Choroid plexus epithelial cell (primary cell): ENCODE results near the gene KIT.

ENCODE experiments used
- DNase-seq: peaks from one replicate; pipeline ENCODE4 v3.0.0-alpha.2; 2010; ENCODE audit warnings: low read depth
- H3K4me3 ChIP-seq: 2 replicates; pipeline ENCODE4 v1.5.1; 2011; ENCODE audit warnings: low read depth, mild to moderate bottlenecking, control low read depth, low read length, moderate library complexity
- TF ChIP-seq, protein P1 (sequence below): conservative IDR thresholded peaks from 2 replicates; pipeline ENCODE4 v1.5.1; 2011; ENCODE audit warnings: low read depth, mild to moderate bottlenecking, control low read depth, inconsistent platforms, low read length, moderate library complexity

Gene KIT

DNA sequence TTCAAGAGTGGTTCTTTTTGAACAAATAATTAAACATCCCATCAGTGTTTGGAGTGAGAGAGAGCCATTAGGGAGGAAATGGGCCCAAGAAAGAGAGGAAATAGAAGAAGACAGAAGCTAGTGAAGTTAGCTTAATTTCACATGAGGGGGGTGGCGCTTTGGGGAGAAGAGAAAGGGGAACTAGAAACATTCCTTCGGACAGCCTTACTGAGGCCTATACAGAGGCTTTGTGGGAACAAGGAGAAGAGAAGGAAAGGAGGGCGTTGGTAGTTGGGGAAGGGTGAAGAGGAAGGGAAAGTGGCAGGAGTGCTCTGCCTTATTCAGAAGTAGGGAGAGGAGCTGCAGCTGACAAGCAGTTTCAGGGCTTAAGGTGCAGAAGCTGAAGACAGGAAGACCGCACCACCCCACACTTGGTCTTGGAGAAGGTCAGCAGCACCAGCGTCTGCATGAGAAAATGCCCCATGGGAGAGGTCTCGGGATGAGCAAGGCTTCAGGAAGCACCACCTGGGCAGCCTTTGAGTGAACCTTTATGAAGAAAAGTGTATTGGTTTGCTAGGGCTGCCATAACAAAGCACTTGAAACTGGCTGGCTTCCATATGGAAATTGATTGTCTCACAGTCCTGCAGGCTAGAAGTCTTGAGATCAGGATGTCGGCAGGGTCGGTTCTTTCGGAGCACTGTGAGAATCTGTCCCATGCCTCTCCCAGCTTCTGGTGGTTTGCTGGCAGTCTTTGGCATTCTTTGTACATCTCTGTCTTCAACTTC lies 85.1 kb downstream of the KIT start:
- no peak for DNase-seq
- no peak overlapping the region for H3K4me3 ChIP-seq
- TF ChIP-seq, protein P1, sequence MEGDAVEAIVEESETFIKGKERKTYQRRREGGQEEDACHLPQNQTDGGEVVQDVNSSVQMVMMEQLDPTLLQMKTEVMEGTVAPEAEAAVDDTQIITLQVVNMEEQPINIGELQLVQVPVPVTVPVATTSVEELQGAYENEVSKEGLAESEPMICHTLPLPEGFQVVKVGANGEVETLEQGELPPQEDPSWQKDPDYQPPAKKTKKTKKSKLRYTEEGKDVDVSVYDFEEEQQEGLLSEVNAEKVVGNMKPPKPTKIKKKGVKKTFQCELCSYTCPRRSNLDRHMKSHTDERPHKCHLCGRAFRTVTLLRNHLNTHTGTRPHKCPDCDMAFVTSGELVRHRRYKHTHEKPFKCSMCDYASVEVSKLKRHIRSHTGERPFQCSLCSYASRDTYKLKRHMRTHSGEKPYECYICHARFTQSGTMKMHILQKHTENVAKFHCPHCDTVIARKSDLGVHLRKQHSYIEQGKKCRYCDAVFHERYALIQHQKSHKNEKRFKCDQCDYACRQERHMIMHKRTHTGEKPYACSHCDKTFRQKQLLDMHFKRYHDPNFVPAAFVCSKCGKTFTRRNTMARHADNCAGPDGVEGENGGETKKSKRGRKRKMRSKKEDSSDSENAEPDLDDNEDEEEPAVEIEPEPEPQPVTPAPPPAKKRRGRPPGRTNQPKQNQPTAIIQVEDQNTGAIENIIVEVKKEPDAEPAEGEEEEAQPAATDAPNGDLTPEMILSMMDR: no peak

DNA sequence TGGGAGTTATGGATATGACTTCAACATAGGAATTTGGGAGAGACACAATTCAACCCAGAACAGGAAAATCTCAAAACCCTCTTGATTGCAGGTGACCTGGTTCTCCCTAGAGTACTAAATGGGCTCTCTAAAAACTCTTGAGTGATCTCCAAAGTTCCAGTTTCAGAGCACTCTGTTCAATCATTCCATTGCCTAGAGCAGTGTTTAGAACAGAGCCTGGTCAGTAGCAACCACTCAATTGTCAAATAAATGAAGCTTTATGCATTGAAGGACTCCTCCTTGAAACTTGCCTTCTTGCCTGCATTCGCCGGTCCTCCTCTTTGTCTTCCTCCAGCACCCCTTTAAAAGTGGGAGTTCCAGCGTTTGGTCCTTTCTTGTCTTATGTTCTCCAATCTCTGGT lies 85.8 kb downstream of the KIT start:
- DNase-seq: no peak
- TF ChIP-seq, protein P1: no peak
- no peak overlapping the region for H3K4me3 ChIP-seq

DNA sequence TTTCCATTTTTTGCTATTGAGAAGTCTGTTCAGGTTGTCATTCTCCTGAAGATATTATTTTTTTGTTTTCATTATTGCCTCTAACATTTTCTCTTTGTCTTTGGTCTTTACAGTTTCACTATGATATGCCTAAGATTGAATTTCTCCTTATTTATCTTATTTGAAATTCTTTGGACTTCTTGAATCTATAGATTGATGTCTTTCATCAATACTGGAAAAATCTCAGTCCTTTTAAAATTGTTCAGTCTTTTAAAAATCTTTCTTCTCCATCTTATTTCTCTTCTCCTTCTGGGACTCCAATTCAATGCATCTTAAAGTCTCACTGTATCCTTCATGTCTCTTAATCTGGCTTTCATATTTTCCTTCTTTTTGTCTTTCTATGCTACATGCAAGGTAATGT lies 86.7 kb downstream of the KIT start:
- TF ChIP-seq, protein P1: no peak
- no peak for DNase-seq
- H3K4me3 ChIP-seq: no peak overlapping the region

DNA sequence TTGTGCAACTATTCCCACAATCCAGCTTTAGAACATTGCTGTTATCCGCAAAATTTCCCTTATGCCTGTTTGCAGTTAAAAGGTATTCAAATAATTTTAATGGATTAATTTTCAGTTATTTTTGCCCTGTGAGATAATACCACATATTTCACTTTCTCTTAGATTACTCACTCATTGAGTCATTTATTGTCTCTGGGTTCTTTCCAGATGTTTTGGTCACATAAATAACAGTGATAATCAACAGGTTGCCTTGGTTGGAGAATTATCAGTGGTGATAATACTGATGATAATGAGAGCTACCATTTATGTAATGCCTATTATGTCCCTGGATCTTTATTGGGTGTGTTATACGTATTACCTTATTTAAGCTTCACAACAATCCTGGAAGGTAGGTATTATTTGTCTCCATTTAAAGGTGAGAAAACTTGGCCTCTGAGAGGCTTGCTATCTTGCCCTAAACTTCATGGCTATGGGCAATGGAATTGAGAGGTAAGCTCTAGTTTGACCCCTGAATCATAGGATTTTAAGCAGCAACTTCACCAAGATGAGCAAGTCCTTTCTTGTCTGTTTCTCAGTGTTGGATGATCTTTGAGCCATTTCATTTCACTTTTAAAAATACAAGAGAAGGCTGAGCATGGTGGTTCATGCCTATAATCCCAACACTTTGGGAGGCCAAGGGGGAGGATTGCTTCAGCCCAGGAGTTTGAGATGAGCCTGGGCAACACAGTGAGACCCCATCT lies 87.4 kb downstream of the KIT start:
- TF ChIP-seq, protein P1: no peak
- H3K4me3 ChIP-seq: no peak overlapping the region
- peak; percentile 16 for DNase-seq

DNA sequence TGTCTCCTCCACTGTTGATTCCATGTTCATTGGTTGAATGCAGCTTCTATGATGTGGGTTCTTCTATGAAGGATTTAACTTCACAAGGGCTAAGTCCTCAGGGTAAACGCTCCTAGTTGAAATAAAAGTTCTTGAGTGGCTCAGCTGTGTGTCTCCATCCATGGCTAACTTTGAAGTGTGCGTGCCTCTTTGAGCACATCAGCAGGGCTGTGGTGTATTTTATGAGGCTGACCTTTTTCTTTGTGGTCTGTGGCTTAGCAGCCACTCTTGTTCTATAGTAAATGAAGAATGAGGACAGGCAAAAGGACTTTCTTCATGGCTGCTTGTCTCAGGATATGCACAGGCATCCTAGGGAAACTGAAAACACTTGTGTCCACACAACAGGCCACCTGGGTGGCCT lies 88.5 kb downstream of the KIT start:
- no peak for DNase-seq
- H3K4me3 ChIP-seq: no peak overlapping the region
- TF ChIP-seq, protein P1: no peak

DNA sequence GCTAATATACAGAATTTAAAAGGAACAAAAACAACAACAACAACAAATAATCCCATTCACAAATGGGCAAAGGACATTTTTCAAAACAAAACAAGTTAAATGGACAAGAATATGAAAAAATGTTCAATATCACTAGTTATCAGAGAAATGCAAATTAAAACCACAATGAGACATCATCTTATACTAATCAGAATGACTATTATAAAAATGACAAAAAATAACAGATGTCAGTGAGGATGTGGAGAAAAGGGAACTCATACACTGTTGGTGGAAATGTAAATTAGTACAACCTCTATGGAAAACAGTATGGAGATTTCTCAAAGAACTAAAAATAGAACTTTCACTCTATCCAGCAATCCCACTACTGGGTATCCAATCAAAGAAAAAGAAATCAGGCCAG lies 92.6 kb downstream of the KIT start:
- TF ChIP-seq, protein P1: no peak
- DNase-seq: no peak
- H3K4me3 ChIP-seq: no peak overlapping the region
